ENCODE results near the gene MACROD2. TPM values are rescaled to one million over a fixed set of nuclear protein-coding genes. Genes with fewer than 3 reads are reported as not detected.

Gene MACROD2
- total RNA-seq, 1 experiment from 2014 or later: 1.6 TPM

DNA sequence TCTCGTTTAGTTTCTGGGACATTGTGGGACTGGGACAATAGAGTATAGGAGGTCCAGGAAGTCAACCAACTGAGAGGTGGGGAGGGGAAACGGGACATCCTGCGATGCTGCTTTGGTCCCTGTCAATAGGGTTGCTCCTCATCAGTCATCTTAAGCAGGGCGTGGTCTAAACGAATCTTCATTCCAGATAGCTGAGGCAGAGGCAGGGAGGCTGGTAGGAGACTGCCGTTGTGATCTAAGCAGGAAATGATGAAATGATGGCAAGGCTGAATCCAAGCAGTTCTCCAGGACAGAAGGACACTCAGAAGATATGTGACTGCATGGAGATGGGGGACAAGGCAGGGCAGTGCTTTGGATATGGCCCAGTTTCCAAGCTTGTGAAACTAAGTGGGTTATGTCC, 1624.5 kb downstream of the MACROD2 start:
- H3K18ac ChIP-seq (ENCODE audit: insufficient read length, low read depth, low read length): no peak overlapping the region
- WGBS (ENCODE audit: extremely low coverage, insufficient read length, low lambda C conversion rate): no CpG with 5 or more reads among the region's 6 CpGs
- H3K14ac ChIP-seq (ENCODE audit: insufficient read depth, low read length): no peak overlapping the region
- no peaks in the 10 kb centered on the region for H4K20me1 ChIP-seq (ENCODE audit: control insufficient read depth, insufficient read depth, insufficient read length)
- no peak for DNase-seq
- no peaks in the 10 kb centered on the region for H3K27me3 Mint-ChIP-seq (ENCODE audit: low read depth)
- no peak overlapping the region for H2AFZ ChIP-seq (ENCODE audit: low read length)
- TF ChIP-seq, protein P1, sequence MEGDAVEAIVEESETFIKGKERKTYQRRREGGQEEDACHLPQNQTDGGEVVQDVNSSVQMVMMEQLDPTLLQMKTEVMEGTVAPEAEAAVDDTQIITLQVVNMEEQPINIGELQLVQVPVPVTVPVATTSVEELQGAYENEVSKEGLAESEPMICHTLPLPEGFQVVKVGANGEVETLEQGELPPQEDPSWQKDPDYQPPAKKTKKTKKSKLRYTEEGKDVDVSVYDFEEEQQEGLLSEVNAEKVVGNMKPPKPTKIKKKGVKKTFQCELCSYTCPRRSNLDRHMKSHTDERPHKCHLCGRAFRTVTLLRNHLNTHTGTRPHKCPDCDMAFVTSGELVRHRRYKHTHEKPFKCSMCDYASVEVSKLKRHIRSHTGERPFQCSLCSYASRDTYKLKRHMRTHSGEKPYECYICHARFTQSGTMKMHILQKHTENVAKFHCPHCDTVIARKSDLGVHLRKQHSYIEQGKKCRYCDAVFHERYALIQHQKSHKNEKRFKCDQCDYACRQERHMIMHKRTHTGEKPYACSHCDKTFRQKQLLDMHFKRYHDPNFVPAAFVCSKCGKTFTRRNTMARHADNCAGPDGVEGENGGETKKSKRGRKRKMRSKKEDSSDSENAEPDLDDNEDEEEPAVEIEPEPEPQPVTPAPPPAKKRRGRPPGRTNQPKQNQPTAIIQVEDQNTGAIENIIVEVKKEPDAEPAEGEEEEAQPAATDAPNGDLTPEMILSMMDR (conservative IDR thresholded peaks at IDR 0.05): no peak
- no peak overlapping the region for H3K23ac ChIP-seq (ENCODE audit: insufficient read length, low read depth, low read length)
- no peak overlapping the region for H2BK20ac ChIP-seq (ENCODE audit: low read depth, low read length, poor library complexity, severe bottlenecking)
- H3K4ac ChIP-seq (ENCODE audit: low read depth, low read length): no peak overlapping the region
- no peaks in the 10 kb centered on the region for H3K79me1 ChIP-seq (ENCODE audit: insufficient read depth, low read depth, low read length, poor library complexity, severe bottlenecking)
- no peaks in the 10 kb centered on the region for H3K9me3 Mint-ChIP-seq
- no peak overlapping the region for H3K4me3 Mint-ChIP-seq
- H3K27me3 ChIP-seq (ENCODE audit: insufficient read depth, low read length): no peaks in the 10 kb centered on the region
- peaks cover 14 to 22% of the 10 kb centered on the region in 2 experiments for H3K4me1 Mint-ChIP-seq
- H2BK12ac ChIP-seq (ENCODE audit: insufficient read length, low read depth, low read length): no peak overlapping the region
- no peak overlapping the region for H2BK15ac ChIP-seq (ENCODE audit: low read depth, low read length)
- H3K27ac Mint-ChIP-seq: no peak overlapping the region; a peak in 1 of 7 replicates
- no peak overlapping the region for H3K9ac ChIP-seq (ENCODE audit: extremely low read depth, insufficient read length, low read length)
- H3K79me2 ChIP-seq (ENCODE audit: insufficient read depth, low read length): no peaks in the 10 kb centered on the region
- no peak overlapping the region for H3K27ac ChIP-seq (ENCODE audit: insufficient read length, low read depth, low read length)
- H2BK5ac ChIP-seq (ENCODE audit: insufficient read length, low read length): no peak overlapping the region
- H4K8ac ChIP-seq (replicated peaks; ENCODE audit: insufficient read length, low read depth, low read length): no peak overlapping the region
- no peak overlapping the region for H2AK5ac ChIP-seq (ENCODE audit: insufficient read length, low read length)
- H3K36me3 Mint-ChIP-seq (ENCODE audit: insufficient read depth in 1 of 3, low read depth in 3 of 3): no peaks in the 10 kb centered on the region; a peak in 2 of 7 replicates
- no peak overlapping the region for H3T11ph ChIP-seq (ENCODE audit: low read length)
- no peaks in the 10 kb centered on the region for H3K9me3 ChIP-seq (ENCODE audit: control insufficient read depth, low read depth, low read length)
- no peak overlapping the region for H4K91ac ChIP-seq (ENCODE audit: insufficient read length, low read depth, low read length)
- H3K23me2 ChIP-seq (ENCODE audit: insufficient read length, low read depth, low read length, poor library complexity, severe bottlenecking): no peaks in the 10 kb centered on the region
- H3K56ac ChIP-seq (ENCODE audit: insufficient read length, low read depth, low read length): no peak overlapping the region
- H3K4me2 ChIP-seq (ENCODE audit: insufficient read depth, insufficient read length, low read length): no peak overlapping the region
- H2BK120ac ChIP-seq (ENCODE audit: low read depth, low read length, poor library complexity, severe bottlenecking): no peak overlapping the region
- no peak overlapping the region for H4K5ac ChIP-seq (ENCODE audit: insufficient read length, low read depth, low read length)
- no peaks in the 10 kb centered on the region; the same call in 1 of the 2 replicates for H3K4me1 ChIP-seq (ENCODE audit: insufficient read depth, low read length)

Measured in H9 (cell line).